Measurements from ENCODE around the gene DDX52. TPM values are rescaled to one million over a fixed set of nuclear protein-coding genes. Genes with fewer than 3 reads are reported as not detected.

DDX52 gene
- total RNA-seq, 1 experiment from 2014 or later, result 37.8 TPM

GRCh38 chr17:37609170-37610040 is 33.8 kb downstream of the DDX52 start, which contains the start of gene SYNRG:
SYNRG (minus strand) TSS chr17:37609418; CDS start chr17:37609355, 63 bp downstream.
- CTCF ChIA-PET, result interaction anchor here (0.6 to 1.2 kb wide), 11 partner anchors 9 to 948 kb away, joined by 3 to 6 read pairs (median 4); no protein-coding TSS in a partner anchor
- POLR2A ChIA-PET, result interaction anchor here (0.6 to 4.2 kb wide), 23 partner anchors 10 to 1967 kb away, joined by 3 to 49 read pairs (median 5); partner anchors contain the start of genes DDX52 and DUSP14
- TSS peak; percentile 76 for BruUV-seq (replicated peaks)

DNA sequence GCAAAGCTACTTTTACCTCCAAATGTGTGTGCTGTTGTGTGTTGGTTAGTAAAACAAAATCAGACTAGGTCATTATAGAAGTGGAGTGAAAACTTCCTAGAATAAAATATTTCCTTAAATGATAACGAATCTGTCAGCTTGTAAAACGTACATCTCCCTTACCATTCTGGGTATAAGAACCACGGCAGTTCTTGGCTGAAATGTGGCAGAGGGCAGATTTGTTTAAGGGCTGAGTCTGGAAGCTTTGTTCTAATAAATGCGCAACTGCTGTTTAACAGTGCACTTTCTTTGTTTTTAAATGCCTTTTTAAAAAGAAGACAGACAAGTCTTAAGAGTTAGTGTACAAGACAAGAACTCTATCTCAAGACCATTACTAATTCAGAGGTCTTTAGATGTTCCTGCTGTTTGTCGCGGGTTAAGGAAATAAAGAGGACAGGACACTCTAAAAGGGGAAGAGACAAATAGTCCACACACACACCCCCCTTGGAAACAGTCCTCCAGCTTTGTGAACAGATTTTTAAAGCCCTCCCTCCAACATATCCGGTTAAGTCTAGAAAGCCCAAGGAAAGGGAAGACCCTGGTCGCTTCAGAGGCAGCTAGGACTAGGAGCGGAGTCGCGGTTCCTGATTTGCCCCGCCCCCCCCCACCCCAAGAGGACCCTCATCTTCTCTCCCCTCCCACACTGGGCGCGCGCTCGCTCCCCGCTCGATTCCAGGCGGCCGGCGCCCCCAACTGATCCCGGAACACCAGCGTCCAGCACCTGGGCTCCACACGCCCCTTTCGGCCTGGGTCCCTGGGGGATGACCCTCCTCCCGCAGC is 34.7 kb downstream of the DDX52 start:
- H3K36me3 Mint-ChIP-seq (ENCODE audit: insufficient read depth, unreplicated experiment), result peaks cover 14% of the 10 kb centered on the region
- peak overlapping the region; percentile 89 for H3K27ac Mint-ChIP-seq (ENCODE audit: low read depth, unreplicated experiment)
- H3K27me3 Mint-ChIP-seq (ENCODE audit: insufficient read depth, unreplicated experiment), result no peaks in the 10 kb centered on the region
- ChIA-PET CTCF (interaction anchor here (0.6 to 1.2 kb wide), 5 partner anchors 10 to 235 kb away, joined by 3 to 6 read pairs (median 4); no protein-coding TSS in a partner anchor), POLR2A (interaction anchor here (0.7 to 4.2 kb wide), 27 partner anchors 9 to 1051 kb away, joined by 3 to 49 read pairs (median 5); partner anchors contain the start of genes DDX52 and DUSP14)
- TF ChIP-seq, protein P1, sequence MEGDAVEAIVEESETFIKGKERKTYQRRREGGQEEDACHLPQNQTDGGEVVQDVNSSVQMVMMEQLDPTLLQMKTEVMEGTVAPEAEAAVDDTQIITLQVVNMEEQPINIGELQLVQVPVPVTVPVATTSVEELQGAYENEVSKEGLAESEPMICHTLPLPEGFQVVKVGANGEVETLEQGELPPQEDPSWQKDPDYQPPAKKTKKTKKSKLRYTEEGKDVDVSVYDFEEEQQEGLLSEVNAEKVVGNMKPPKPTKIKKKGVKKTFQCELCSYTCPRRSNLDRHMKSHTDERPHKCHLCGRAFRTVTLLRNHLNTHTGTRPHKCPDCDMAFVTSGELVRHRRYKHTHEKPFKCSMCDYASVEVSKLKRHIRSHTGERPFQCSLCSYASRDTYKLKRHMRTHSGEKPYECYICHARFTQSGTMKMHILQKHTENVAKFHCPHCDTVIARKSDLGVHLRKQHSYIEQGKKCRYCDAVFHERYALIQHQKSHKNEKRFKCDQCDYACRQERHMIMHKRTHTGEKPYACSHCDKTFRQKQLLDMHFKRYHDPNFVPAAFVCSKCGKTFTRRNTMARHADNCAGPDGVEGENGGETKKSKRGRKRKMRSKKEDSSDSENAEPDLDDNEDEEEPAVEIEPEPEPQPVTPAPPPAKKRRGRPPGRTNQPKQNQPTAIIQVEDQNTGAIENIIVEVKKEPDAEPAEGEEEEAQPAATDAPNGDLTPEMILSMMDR (IDR thresholded peaks at IDR 0.05; ENCODE audit: unreplicated experiment), result no peak
- intact Hi-C loops (cut with micrococcal nuclease), result no loop called here
- TSS peak; percentile 40 for BruUV-seq (replicated peaks)
- peak; percentile 27 for DNase-seq (ENCODE audit: unreplicated experiment)
- peaks cover 9% of the 10 kb centered on the region for H3K4me1 Mint-ChIP-seq (ENCODE audit: insufficient read depth, unreplicated experiment)
- H3K4me3 Mint-ChIP-seq (ENCODE audit: unreplicated experiment), result peak overlapping the region; percentile 87
- no peaks in the 10 kb centered on the region for H3K9me3 Mint-ChIP-seq (ENCODE audit: unreplicated experiment)

More at GRCh38 chr17:37609170-37610040, 33.8 kb downstream of the DDX52 start, which contains the start of gene SYNRG:
- H3K4me3 Mint-ChIP-seq (ENCODE audit: unreplicated experiment), result peak within 1 kb of the TSS; percentile 87
- peak; percentile 95 for DNase-seq (ENCODE audit: unreplicated experiment)
- H3K36me3 Mint-ChIP-seq (ENCODE audit: insufficient read depth, unreplicated experiment), result peaks cover 19% of the 10 kb centered on the region
- peaks cover 9% of the 10 kb centered on the region for H3K4me1 Mint-ChIP-seq (ENCODE audit: insufficient read depth, unreplicated experiment)
- intact Hi-C loops (cut with micrococcal nuclease), result no loop called here
- TF ChIP-seq, protein P1 (IDR thresholded peaks at IDR 0.05; ENCODE audit: unreplicated experiment), result no peak
- H3K27ac Mint-ChIP-seq (ENCODE audit: low read depth, unreplicated experiment), result peak within 1 kb of the TSS; percentile 89
- H3K27me3 Mint-ChIP-seq (ENCODE audit: insufficient read depth, unreplicated experiment), result no peaks in the 10 kb centered on the region
- no peaks in the 10 kb centered on the region for H3K9me3 Mint-ChIP-seq (ENCODE audit: unreplicated experiment)

- ChIA-PET CTCF (interaction anchor here (0.7 to 0.8 kb wide), 2 partner anchors 183 to 234 kb away, joined by 3 read pairs; no protein-coding TSS in a partner anchor), POLR2A (interaction anchor here (0.7 to 4.2 kb wide), 13 partner anchors 8 to 948 kb away, joined by 3 to 49 read pairs (median 7); partner anchors contain the start of gene DDX52)
- no peak for DNase-seq (ENCODE audit: unreplicated experiment)
- Mint-ChIP-seq H3K4me3 (ENCODE audit: unreplicated experiment) (peak overlapping the region; percentile 87), H3K27ac (ENCODE audit: low read depth, unreplicated experiment) (no peak overlapping the region), H3K4me1 (ENCODE audit: insufficient read depth, unreplicated experiment) (peaks cover 9% of the 10 kb centered on the region), H3K36me3 (ENCODE audit: insufficient read depth, unreplicated experiment) (peaks cover 7% of the 10 kb centered on the region), H3K27me3 (ENCODE audit: insufficient read depth, unreplicated experiment) (no peaks in the 10 kb centered on the region), H3K9me3 (ENCODE audit: unreplicated experiment) (no peaks in the 10 kb centered on the region)
- BruUV-seq (replicated peaks), result no TSS peak
- intact Hi-C loops (cut with micrococcal nuclease), result no loop called here
- TF ChIP-seq, protein P1 (IDR thresholded peaks at IDR 0.05; ENCODE audit: unreplicated experiment), result no peak
Measured at GRCh38 chr17:37607637-37608331, 35.5 kb downstream of the DDX52 start.
